H1 (cell line): Measurements from ENCODE around the gene NRXN3. TPM values are rescaled to one million over a fixed set of nuclear protein-coding genes. Genes with fewer than 3 reads are reported as not detected.

Experiments used
- CHD7 ChIP-seq: fragments of 300-600 bp; sonication (generic); IDR thresholded peaks from 2 replicates; pipeline ENCODE4 v1.7.1; 2012; ENCODE audit warnings: low read length, moderate library complexity, mild to moderate bottlenecking, inconsistent platforms; ENCODE audit not compliant: insufficient replicate concordance
- EP300 ChIP-seq, 2 experiments: IDR thresholded peaks; 1 replicate in 1 of 2; 2 replicates in 1 of 2; pipeline ENCODE4 v1.6.1; 2011 to 2012; ENCODE audit warnings: low read depth in 2 of 2, low read length in 2 of 2, mild to moderate bottlenecking in 2 of 2, borderline replicate concordance in 1 of 2, inconsistent platforms in 1 of 2, moderate library complexity in 1 of 2
- EZH2 ChIP-seq: fragments of 200-600 bp; sonication (generic); IDR thresholded peaks from 2 replicates; pipeline ENCODE4 v1.7.1; 2012; ENCODE audit warnings: low read depth, mild to moderate bottlenecking, moderate library complexity, low read length, inconsistent platforms; ENCODE audit not compliant: severe bottlenecking
- GABPA ChIP-seq: IDR thresholded peaks from 2 replicates; pipeline ENCODE4 v1.6.1; 2011; ENCODE audit warnings: mild to moderate bottlenecking, low read length, moderate library complexity, borderline replicate concordance; ENCODE audit not compliant: insufficient read depth
- PHF8 ChIP-seq: fragments of 200-600 bp; sonication (generic); conservative IDR thresholded peaks from 2 replicates; pipeline ENCODE4 v1.7.1; 2012; ENCODE audit warnings: low read depth, mild to moderate bottlenecking, inconsistent platforms, low read length, moderate library complexity
- RXRA ChIP-seq: IDR thresholded peaks from 2 replicates; pipeline ENCODE4 v1.6.1; 2011; ENCODE audit warnings: low read depth, mild to moderate bottlenecking, low read length, moderate library complexity; ENCODE audit not compliant: insufficient read depth
- TEAD4 ChIP-seq: IDR thresholded peaks from 2 replicates; pipeline ENCODE4 v1.6.1; 2012; ENCODE audit warnings: low read depth, low read length, inconsistent platforms, mixed read lengths
- YY1 ChIP-seq: IDR thresholded peaks from 2 replicates; pipeline ENCODE4 v1.6.1; 2011; ENCODE audit warnings: low read depth, mild to moderate bottlenecking, low read length
- ZNF274 ChIP-seq: IDR thresholded peaks from 2 replicates; pipeline ENCODE4 v1.7.0; 2012; ENCODE audit warnings: low read length, borderline replicate concordance; ENCODE audit errors: extremely low read depth
- polyA plus RNA-seq, 7 experiments: library from polyadenylated mRNA; depleted of rRNA in 3 of 7; stranded (reverse) in 5 of 7; unstranded in 2 of 7; fragments of >200 nt in 5 of 7; fragments of 200-250 nt in 2 of 7; gene quantifications; 1 replicate in 5 of 7; 2 replicates in 1 of 7; 4 replicates in 1 of 7; pipeline versions ENCODE4 v1.2.1 to v1.2.3, GENCODE V29; 2011 to 2013; ENCODE audit warnings: missing spikeins in 2 of 7, mixed read lengths in 2 of 7
- total RNA-seq: library from RNA; stranded (reverse); fragmentation: NEBNext Ultra II Directional; extraction: Animal tissue kit (Norgen Biotek cat#: 25700); gene quantifications from 2 replicates; pipeline ENCODE4 v1.2.1, GENCODE V29; 2021

The NRXN3 gene
- total and polyA plus RNA-seq, 2 of the 8 experiments (the other 6 are each of a cell fraction or from before 2014, with no cell fraction given): 2.6 to 4.1 TPM

DNA sequence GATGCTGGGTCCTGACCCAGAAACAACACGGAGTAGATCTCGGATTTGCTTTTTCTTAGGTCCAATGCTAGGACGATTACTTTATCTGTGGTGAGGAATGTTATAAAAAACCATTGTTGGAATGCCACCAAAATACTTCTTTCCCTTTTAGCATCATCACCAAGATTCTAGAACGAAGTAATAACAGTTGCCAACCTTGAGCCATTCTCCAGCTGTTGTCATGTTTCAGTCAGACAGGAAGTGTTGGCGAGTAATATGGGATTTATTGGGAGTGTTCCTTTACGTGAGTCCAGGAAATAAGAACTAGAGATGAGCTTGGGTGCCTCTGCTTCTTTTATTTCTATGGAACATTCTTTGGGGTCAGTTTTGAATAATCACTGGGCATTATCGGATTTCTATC is 1148.2 kb downstream of the NRXN3 start (continued):
- TF ChIP-seq CHD7 (no peak), EZH2 (no peak), ZNF274 (no peak), RXRA (no peak), YY1 (no peak), EP300 (IDR thresholded peaks at IDR 0.05; ENCODE audit: borderline replicate concordance in 1 of 2, low read depth in 2 of 2, low read length in 2 of 2) (no peak), TEAD4 (no peak), GABPA (no peak), PHF8 (no peak)
